Endothelial cell of umbilical vein (primary cell): ENCODE data around the gene ULK4. TPM values are rescaled to one million over a fixed set of nuclear protein-coding genes. Genes with fewer than 3 reads are reported as not detected.

Source experiments
- BruUV-seq: library from RNA; stranded (reverse); fragments of 400-500 nt; replicated peaks from 2 replicates; lab custom pipeline; 2021; lab: Mats Ljungman, UMichigan
- CTCF ChIA-PET: fragments of 300-600, 350-600 bp; sonication (Branson Sonifier 250); formaldehyde crosslinking; loops from one replicate; lab custom pipeline; 2021; ENCODE audit warnings: antibody characterized with exemption, inconsistent platforms; lab: Charles Lee
- POLR2A ChIA-PET: fragments of 300-600, 350-600 bp; sonication (Branson Sonifier 250); formaldehyde crosslinking; loops from one replicate; lab custom pipeline; 2021; ENCODE audit warnings: antibody characterized with exemption, inconsistent platforms; lab: Charles Lee
- DNase-seq: peaks from one replicate; pipeline ENCODE4 v3.0.0-alpha.2; 2011; ENCODE audit warnings: low read depth, low spot score
- FAIRE-seq: peaks from 2 replicates; lab custom pipeline; 2011; peaks lifted over from hg19 to GRCh38; lab: Jason Lieb, UNC
- H2AFZ ChIP-seq: 2 replicates; pipeline ENCODE4 v1.6.0; 2012; ENCODE audit warnings: low read depth, low read length, control low read depth, inconsistent platforms
- H3K27ac ChIP-seq: 2 replicates; pipeline ENCODE4 v1.5.1; 2011; ENCODE audit warnings: low read depth, mild to moderate bottlenecking, control low read depth, low read length, moderate library complexity; ENCODE audit not compliant: insufficient read depth
- H3K27me3 ChIP-seq, 2 experiments: 2 replicates each; pipeline versions ENCODE4 v1.6.0 to v1.6.1; 2011; ENCODE audit warnings: low read length in 2 of 2, mixed read lengths in 1 of 2; ENCODE audit not compliant: control insufficient read depth in 2 of 2, insufficient read depth in 2 of 2
- H3K36me3 ChIP-seq, 2 experiments: 2 replicates in 1 of 2; 3 replicates in 1 of 2; pipeline ENCODE4 v1.5.1; 2011; ENCODE audit warnings: low read length in 2 of 2, mild to moderate bottlenecking in 1 of 2, moderate library complexity in 1 of 2; ENCODE audit not compliant: control insufficient read depth in 2 of 2, insufficient read depth in 2 of 2; ENCODE audit errors: extremely low read depth in 1 of 2
- H3K4me1 ChIP-seq: 3 replicates; pipeline ENCODE4 v1.5.1; 2011; ENCODE audit warnings: mild to moderate bottlenecking, low read length; ENCODE audit not compliant: control insufficient read depth, insufficient read depth; ENCODE audit errors: extremely low read depth
- H3K4me2 ChIP-seq: 2 replicates; pipeline ENCODE4 v1.6.1; 2011; ENCODE audit warnings: low read length, control low read depth, mixed read lengths; ENCODE audit not compliant: insufficient read depth
- H3K4me3 ChIP-seq, 3 experiments: fragments of 200-600 bp in 1 of 3; sonication (generic), shearing (Covaris generic) in 1 of 3; replicated peaks in 1 of 3; 2 replicates each; pipeline ENCODE4 v1.5.1; 2011 to 2016; ENCODE audit warnings: control low read depth in 3 of 3, low read length in 3 of 3, mild to moderate bottlenecking in 2 of 3, inconsistent platforms in 1 of 3, low read depth in 1 of 3, moderate library complexity in 1 of 3; ENCODE audit not compliant: insufficient read depth in 1 of 3
- H3K79me2 ChIP-seq: 2 replicates; pipeline ENCODE4 v1.6.0; 2012; ENCODE audit warnings: low read length, inconsistent platforms; ENCODE audit not compliant: control insufficient read depth, insufficient read depth
- H3K9ac ChIP-seq: replicated peaks from 2 replicates; pipeline ENCODE3; 2011; ENCODE audit warnings: low read length, control low read depth; ENCODE audit not compliant: insufficient read depth; ENCODE audit errors: extremely low read depth
- H3K9me1 ChIP-seq: replicated peaks from 3 replicates; pipeline ENCODE4 v1.6.0; 2011; ENCODE audit warnings: mild to moderate bottlenecking, low read length; ENCODE audit not compliant: control insufficient read depth, insufficient read depth; ENCODE audit errors: extremely low read depth
- H3K9me3 ChIP-seq: replicated peaks from 2 replicates; pipeline ENCODE4 v1.5.1; 2012; ENCODE audit warnings: low read length, inconsistent platforms; ENCODE audit not compliant: control insufficient read depth, insufficient read depth
- H4K20me1 ChIP-seq: replicated peaks from 2 replicates; pipeline ENCODE3; 2011; ENCODE audit warnings: mild to moderate bottlenecking, low read length; ENCODE audit not compliant: control insufficient read depth, insufficient read depth; ENCODE audit errors: extremely low read depth
- CTCF ChIP-seq, 2 donors: IDR thresholded peaks; 1 replicate in 1 of 2; 2 replicates in 1 of 2; pipeline ENCODE4 v1.5.1; 2011; ENCODE audit warnings: low read length in 2 of 2, mild to moderate bottlenecking in 2 of 2, moderate library complexity in 2 of 2, control low read depth in 1 of 2, inconsistent platforms in 1 of 2, low read depth in 1 of 2; ENCODE audit not compliant: insufficient read depth in 1 of 2; ENCODE audit errors: extremely low read depth in 1 of 2
- EZH2 ChIP-seq: IDR thresholded peaks from 2 replicates; pipeline ENCODE4 v1.6.1; 2012; ENCODE audit warnings: borderline replicate concordance, low read depth, mild to moderate bottlenecking, moderate library complexity, low read length, inconsistent platforms; ENCODE audit not compliant: severe bottlenecking
- FOS ChIP-seq: IDR thresholded peaks from 2 replicates; pipeline ENCODE4 v1.6.1; 2011; ENCODE audit warnings: mild to moderate bottlenecking, low read length, moderate library complexity, borderline replicate concordance; ENCODE audit not compliant: insufficient read depth
- GATA2 ChIP-seq: IDR thresholded peaks from 2 replicates; pipeline ENCODE4 v1.7.0; 2011; ENCODE audit warnings: low read depth, mild to moderate bottlenecking, moderate library complexity, mixed read lengths, low read length; ENCODE audit not compliant: insufficient read length, insufficient read depth
- JUN ChIP-seq: IDR thresholded peaks from 2 replicates; pipeline ENCODE4 v1.6.1; 2011; ENCODE audit warnings: borderline replicate concordance, low read depth; ENCODE audit not compliant: insufficient read length, insufficient read depth
- MAX ChIP-seq: IDR thresholded peaks from 2 replicates; pipeline ENCODE4 v1.6.1; 2011; ENCODE audit not compliant: insufficient read depth, insufficient read length
- MYC ChIP-seq: IDR thresholded peaks from one replicate; pipeline ENCODE4 v1.6.1; 2011; ENCODE audit warnings: mild to moderate bottlenecking, low read depth, low read length
- POLR2A ChIP-seq: IDR thresholded peaks from 2 replicates; pipeline ENCODE4 v1.6.1; 2012; ENCODE audit warnings: low read depth, mild to moderate bottlenecking, control low read depth, low read length
- POLR2AphosphoS5 ChIP-seq: IDR thresholded peaks from 2 replicates; pipeline ENCODE4 v1.6.1; 2012; ENCODE audit warnings: low read depth, mild to moderate bottlenecking, control low read depth, low read length, moderate library complexity; ENCODE audit not compliant: insufficient read depth
- dilution Hi-C: fragments of 300-500 bp; cut with MboI; formaldehyde crosslinking; loops from one replicate; pipeline ENCODE4 v1.15.0; 2019; ENCODE audit warnings: low sequenced_read_pairs; ENCODE audit not compliant: extremely low pct_ligation_motif_present
- intact Hi-C: fragments of 100-400 bp; cut with micrococcal nuclease; formaldehyde crosslinking; loops from one replicate; pipeline ENCODE4 v1.10.0; 2022
- polyA plus RNA-seq, 4 experiments: library from polyadenylated mRNA; depleted of rRNA in 3 of 4; stranded (reverse) in 3 of 4; unstranded in 1 of 4; fragments of >200 nt; gene quantifications; 2 replicates each; pipeline versions ENCODE4 v1.2.1 to v1.2.3, GENCODE V29; 2011 to 2012; ENCODE audit warnings: missing spikeins in 1 of 4
- total RNA-seq: library from RNA; stranded (reverse); gene quantifications from 2 replicates; pipeline ENCODE4 v1.2.3, GENCODE V29; 2021

ULK4 gene
- total and polyA plus RNA-seq, 2 donors (not counting 3 experiments of a cell fraction or from before 2014, with no cell fraction given) = 3.3 to 16.0 TPM

- Histone ChIP-seq H3K4me1 (no peaks in the 10 kb centered on the region), H3K9ac (no peak overlapping the region), H4K20me1 (no peaks in the 10 kb centered on the region), H2AFZ (no peak overlapping the region), H3K4me3 (no peak overlapping the region), H3K27ac (no peak overlapping the region), H3K9me3 (no peaks in the 10 kb centered on the region), H3K79me2 (no peaks in the 10 kb centered on the region), H3K36me3 (no peaks in the 10 kb centered on the region), H3K4me2 (no peak overlapping the region), H3K27me3 (no peaks in the 10 kb centered on the region), H3K9me1 (no peaks in the 10 kb centered on the region)
- DNase-seq (no peak), FAIRE-seq (no peak)
- ChIA-PET POLR2A (no interaction called here), CTCF (no interaction called here)
- intact Hi-C loops (no loop called here), dilution Hi-C loops (no loop called here)
- BruUV-seq = no TSS peak
- TF ChIP-seq CTCF (IDR thresholded peaks at IDR 0.05; ENCODE audit: extremely low read depth in 1 of 2, insufficient read depth in 1 of 2, low read depth in 1 of 2, low read length in 2 of 2) = no peak
- TF ChIP-seq MYC = no peak
- TF ChIP-seq GATA2 = no peak
- no peak for TF ChIP-seq JUN
- TF ChIP-seq MAX = no peak
- TF ChIP-seq EZH2 = no peak
- TF ChIP-seq FOS = no peak
- no peak for TF ChIP-seq POLR2AphosphoS5
- no peak for TF ChIP-seq POLR2A
Measured at GRCh38 chr3:41469083-41469482, 492.8 kb downstream of the ULK4 start.
